ENCODE measurements around the gene HSD17B1.

The HSD17B1 gene

GRCh38 chr17:42526031-42526444 is 26.7 kb upstream of the HSD17B1 start:
- Histone ChIP-seq H3K9ac (ENCODE audit: low read length) (no peak overlapping the region), H3K9me3 (ENCODE audit: low read length) (no peaks in the 10 kb centered on the region), H4K20me1 (ENCODE audit: insufficient read depth, low read length) (no peaks in the 10 kb centered on the region), H3K36me3 (ENCODE audit: insufficient read depth, low read length) (peaks cover 10% of the 10 kb centered on the region; the same call in 1 of the 2 replicates), H3K27me3 (ENCODE audit: insufficient read depth, low read length) (no peaks in the 10 kb centered on the region; the same call in 1 of the 2 replicates), H3K9me2 (ENCODE audit: low read depth, low read length) (no peaks in the 10 kb centered on the region), H3K4me3 (ENCODE audit: low read depth, low read length, poor library complexity, severe bottlenecking) (no peak overlapping the region), H3K4me2 (ENCODE audit: low read length) (no peak overlapping the region), H2AFZ (ENCODE audit: low read length) (no peak overlapping the region), H3F3A (ENCODE audit: insufficient read depth, low read length) (no peaks in the 10 kb centered on the region), H3K27ac (ENCODE audit: low read depth, low read length, poor library complexity, severe bottlenecking) (no peak overlapping the region), H3K4me1 (ENCODE audit: insufficient read depth, low read length, severe bottlenecking) (peaks cover 15% of the 10 kb centered on the region), H3K79me2 (ENCODE audit: insufficient read depth, low read length) (no peaks in the 10 kb centered on the region)
- TF ChIP-seq CTCF (IDR thresholded peaks at IDR 0.05; ENCODE audit: low read length) (no peak), EZH2 (IDR thresholded peaks at IDR 0.05; ENCODE audit: borderline replicate concordance, low read length) (no peak)

- H3K27me3 ChIP-seq (ENCODE audit: insufficient read depth, low read length): no peaks in the 10 kb centered on the region; the same call in 1 of the 2 replicates
- H3K9ac ChIP-seq (ENCODE audit: low read length): no peak overlapping the region
- no peak overlapping the region for H3K4me3 ChIP-seq (ENCODE audit: low read depth, low read length, poor library complexity, severe bottlenecking)
- no peaks in the 10 kb centered on the region for H3K9me2 ChIP-seq (ENCODE audit: low read depth, low read length)
- peaks cover 23% of the 10 kb centered on the region for H3K4me1 ChIP-seq (ENCODE audit: insufficient read depth, low read length, severe bottlenecking)
- no peak for TF ChIP-seq CTCF (IDR thresholded peaks at IDR 0.05; ENCODE audit: low read length)
- no peak for TF ChIP-seq EZH2 (IDR thresholded peaks at IDR 0.05; ENCODE audit: borderline replicate concordance, low read length)
- H3K36me3 ChIP-seq (ENCODE audit: insufficient read depth, low read length): no peaks in the 10 kb centered on the region
- H2AFZ ChIP-seq (ENCODE audit: low read length): no peak overlapping the region
- no peaks in the 10 kb centered on the region for H4K20me1 ChIP-seq (ENCODE audit: insufficient read depth, low read length)
- no peak overlapping the region for H3K4me2 ChIP-seq (ENCODE audit: low read length)
- no peaks in the 10 kb centered on the region for H3F3A ChIP-seq (ENCODE audit: insufficient read depth, low read length)
- no peaks in the 10 kb centered on the region for H3K9me3 ChIP-seq (ENCODE audit: low read length)
- no peak overlapping the region for H3K27ac ChIP-seq (ENCODE audit: low read depth, low read length, poor library complexity, severe bottlenecking)
- no peaks in the 10 kb centered on the region for H3K79me2 ChIP-seq (ENCODE audit: insufficient read depth, low read length)
Measured at GRCh38 chr17:42527932-42528331, 24.8 kb upstream of the HSD17B1 start.

- no peak for TF ChIP-seq EZH2 (IDR thresholded peaks at IDR 0.05; ENCODE audit: borderline replicate concordance, low read length)
- Histone ChIP-seq H2AFZ (ENCODE audit: low read length) (no peak overlapping the region), H4K20me1 (ENCODE audit: insufficient read depth, low read length) (no peaks in the 10 kb centered on the region), H3K9me2 (ENCODE audit: low read depth, low read length) (no peaks in the 10 kb centered on the region), H3K4me3 (ENCODE audit: low read depth, low read length, poor library complexity, severe bottlenecking) (no peak overlapping the region), H3K4me2 (ENCODE audit: low read length) (no peak overlapping the region), H3K27me3 (ENCODE audit: insufficient read depth, low read length) (no peaks in the 10 kb centered on the region; the same call in 1 of the 2 replicates), H3F3A (ENCODE audit: insufficient read depth, low read length) (no peaks in the 10 kb centered on the region), H3K36me3 (ENCODE audit: insufficient read depth, low read length) (no peaks in the 10 kb centered on the region), H3K79me2 (ENCODE audit: insufficient read depth, low read length) (no peaks in the 10 kb centered on the region), H3K27ac (ENCODE audit: low read depth, low read length, poor library complexity, severe bottlenecking) (no peak overlapping the region), H3K4me1 (ENCODE audit: insufficient read depth, low read length, severe bottlenecking) (peaks cover 23% of the 10 kb centered on the region), H3K9me3 (ENCODE audit: low read length) (no peaks in the 10 kb centered on the region), H3K9ac (ENCODE audit: low read length) (no peak overlapping the region)
Measured at GRCh38 chr17:42529061-42529460, 23.7 kb upstream of the HSD17B1 start.

- no peaks in the 10 kb centered on the region for H3K79me2 ChIP-seq (ENCODE audit: insufficient read depth, low read length)
- H3K4me1 ChIP-seq (ENCODE audit: insufficient read depth, low read length, severe bottlenecking): peaks cover 34% of the 10 kb centered on the region
- H3K4me2 ChIP-seq (ENCODE audit: low read length): no peak overlapping the region
- peak overlapping the region; percentile 63 for H3K27ac ChIP-seq (ENCODE audit: low read depth, low read length, poor library complexity, severe bottlenecking)
- TF ChIP-seq EZH2 (IDR thresholded peaks at IDR 0.05; ENCODE audit: borderline replicate concordance, low read length): no peak
- TF ChIP-seq CTCF (IDR thresholded peaks at IDR 0.05; ENCODE audit: low read length): no peak
- no peaks in the 10 kb centered on the region for H3K9me3 ChIP-seq (ENCODE audit: low read length)
- H3K9me2 ChIP-seq (ENCODE audit: low read depth, low read length): no peaks in the 10 kb centered on the region
- no peak overlapping the region; the same call in 1 of the 2 replicates for H3K9ac ChIP-seq (ENCODE audit: low read length)
- no peak overlapping the region for H3K4me3 ChIP-seq (ENCODE audit: low read depth, low read length, poor library complexity, severe bottlenecking)
- no peaks in the 10 kb centered on the region for H4K20me1 ChIP-seq (ENCODE audit: insufficient read depth, low read length)
- no peaks in the 10 kb centered on the region for H3F3A ChIP-seq (ENCODE audit: insufficient read depth, low read length)
- no peaks in the 10 kb centered on the region; the same call in 1 of the 2 replicates for H3K27me3 ChIP-seq (ENCODE audit: insufficient read depth, low read length)
- H2AFZ ChIP-seq (ENCODE audit: low read length): no peak overlapping the region
- no peaks in the 10 kb centered on the region for H3K36me3 ChIP-seq (ENCODE audit: insufficient read depth, low read length)
Measured at GRCh38 chr17:42530952-42531454, 21.7 kb upstream of the HSD17B1 start.
